ENCODE measurements around the gene ARF6. TPM values are rescaled to one million over a fixed set of nuclear protein-coding genes. Genes with fewer than 3 reads are reported as not detected.

The ARF6 gene
- total RNA-seq, 1 experiment from 2014 or later, result 49.2 TPM

- H3K36me3 Mint-ChIP-seq (ENCODE audit: insufficient read depth in 1 of 3, low read depth in 3 of 3), result no peaks in the 10 kb centered on the region
- Histone ChIP-seq H3T11ph (ENCODE audit: low read length) (no peak overlapping the region), H3K27ac (ENCODE audit: insufficient read length, low read depth, low read length) (no peak overlapping the region), H2AK5ac (ENCODE audit: insufficient read length, low read length) (no peak overlapping the region), H4K5ac (ENCODE audit: insufficient read length, low read depth, low read length) (no peak overlapping the region), H2BK15ac (ENCODE audit: low read depth, low read length) (no peak overlapping the region), H3K23ac (ENCODE audit: insufficient read length, low read depth, low read length) (no peak overlapping the region), H4K8ac (replicated peaks; ENCODE audit: insufficient read length, low read depth, low read length) (no peak overlapping the region), H3K4me2 (ENCODE audit: insufficient read depth, insufficient read length, low read length) (no peak overlapping the region), H3K18ac (ENCODE audit: insufficient read length, low read depth, low read length) (no peak overlapping the region), H3K4me1 (ENCODE audit: insufficient read depth, low read length) (no peaks in the 10 kb centered on the region), H2BK20ac (ENCODE audit: low read depth, low read length, poor library complexity, severe bottlenecking) (no peak overlapping the region), H3K79me1 (ENCODE audit: insufficient read depth, low read depth, low read length, poor library complexity, severe bottlenecking) (no peaks in the 10 kb centered on the region), H3K4ac (ENCODE audit: low read depth, low read length) (no peak overlapping the region), H2BK120ac (ENCODE audit: low read depth, low read length, poor library complexity, severe bottlenecking) (no peak overlapping the region), H3K14ac (ENCODE audit: insufficient read depth, low read length) (no peak overlapping the region), H4K91ac (ENCODE audit: insufficient read length, low read depth, low read length) (no peak overlapping the region), H3K56ac (ENCODE audit: insufficient read length, low read depth, low read length) (no peak overlapping the region), H3K9ac (ENCODE audit: extremely low read depth, insufficient read length, low read length) (no peak overlapping the region), H2BK12ac (ENCODE audit: insufficient read length, low read depth, low read length) (no peak overlapping the region), H3K27me3 (ENCODE audit: insufficient read depth, low read length) (no peaks in the 10 kb centered on the region), H2AFZ (ENCODE audit: low read length) (no peak overlapping the region), H3K9me3 (ENCODE audit: control insufficient read depth, low read depth, low read length) (no peaks in the 10 kb centered on the region), H4K20me1 (ENCODE audit: control insufficient read depth, insufficient read depth, insufficient read length) (no peaks in the 10 kb centered on the region), H3K23me2 (ENCODE audit: insufficient read length, low read depth, low read length, poor library complexity, severe bottlenecking) (no peaks in the 10 kb centered on the region), H3K79me2 (ENCODE audit: insufficient read depth, low read length) (no peaks in the 10 kb centered on the region), H2BK5ac (ENCODE audit: insufficient read length, low read length) (no peak overlapping the region)
- H3K4me3 Mint-ChIP-seq, result no peak overlapping the region
- H3K9me3 Mint-ChIP-seq, result no peaks in the 10 kb centered on the region
- TF ChIP-seq CTCF (conservative IDR thresholded peaks at IDR 0.05), result no peak
- DNase-seq, result no peak
- H3K27me3 Mint-ChIP-seq (ENCODE audit: low read depth), result no peaks in the 10 kb centered on the region
- H3K4me1 Mint-ChIP-seq, result no peaks in the 10 kb centered on the region; a peak in 1 of 4 replicates
- H3K27ac Mint-ChIP-seq, result no peak overlapping the region
Observed at GRCh38 chr14:49915085-49915484, 22.2 kb downstream of the ARF6 start.
